Globus pallidus (tissue), 1 donor: ENCODE data around the gene RAB6B.

Source experiments
- DNase-seq: peaks from one replicate; pipeline ENCODE4 v3.0.0-alpha.2; 2015; ENCODE audit warnings: low spot score

Gene RAB6B

GRCh38 chr3:133930341-133930933 lies 34.8 kb upstream of the RAB6B start:
- peak; percentile 22 for DNase-seq

DNA sequence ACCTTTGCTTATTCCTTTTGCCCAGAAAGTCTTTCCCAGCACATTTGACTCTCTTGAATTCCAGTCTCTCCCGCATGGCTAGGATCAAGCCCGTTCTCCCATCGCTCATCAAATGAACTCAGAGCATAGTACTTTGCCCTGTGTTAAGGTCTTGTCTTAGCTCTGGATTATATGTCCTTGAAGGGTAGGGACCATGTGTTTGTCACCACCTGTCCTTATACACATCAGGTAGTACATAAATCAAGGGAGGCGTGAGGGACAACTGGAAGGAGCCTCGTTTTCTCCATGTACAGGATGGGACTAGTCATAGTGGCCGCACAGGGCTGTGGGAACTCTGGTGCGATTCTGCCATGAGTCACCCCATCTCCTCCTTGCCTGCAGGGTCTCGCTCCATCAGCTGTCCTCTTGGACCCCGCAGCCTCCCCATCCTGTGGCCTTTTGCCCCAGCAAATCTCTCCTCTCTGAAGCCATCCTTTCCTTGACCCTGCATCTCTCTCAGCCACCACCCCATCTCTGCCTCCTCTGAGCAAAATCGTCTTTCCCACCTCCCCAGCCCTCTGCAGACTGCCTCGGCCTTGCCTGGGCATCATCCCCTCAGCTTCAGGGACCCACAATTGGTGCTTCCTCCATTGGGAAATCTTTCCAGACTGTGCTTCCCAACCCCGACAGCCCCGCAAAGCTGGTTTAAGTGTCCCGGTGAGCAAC lies 33.4 kb upstream of the RAB6B start:
- no peak for DNase-seq

DNA sequence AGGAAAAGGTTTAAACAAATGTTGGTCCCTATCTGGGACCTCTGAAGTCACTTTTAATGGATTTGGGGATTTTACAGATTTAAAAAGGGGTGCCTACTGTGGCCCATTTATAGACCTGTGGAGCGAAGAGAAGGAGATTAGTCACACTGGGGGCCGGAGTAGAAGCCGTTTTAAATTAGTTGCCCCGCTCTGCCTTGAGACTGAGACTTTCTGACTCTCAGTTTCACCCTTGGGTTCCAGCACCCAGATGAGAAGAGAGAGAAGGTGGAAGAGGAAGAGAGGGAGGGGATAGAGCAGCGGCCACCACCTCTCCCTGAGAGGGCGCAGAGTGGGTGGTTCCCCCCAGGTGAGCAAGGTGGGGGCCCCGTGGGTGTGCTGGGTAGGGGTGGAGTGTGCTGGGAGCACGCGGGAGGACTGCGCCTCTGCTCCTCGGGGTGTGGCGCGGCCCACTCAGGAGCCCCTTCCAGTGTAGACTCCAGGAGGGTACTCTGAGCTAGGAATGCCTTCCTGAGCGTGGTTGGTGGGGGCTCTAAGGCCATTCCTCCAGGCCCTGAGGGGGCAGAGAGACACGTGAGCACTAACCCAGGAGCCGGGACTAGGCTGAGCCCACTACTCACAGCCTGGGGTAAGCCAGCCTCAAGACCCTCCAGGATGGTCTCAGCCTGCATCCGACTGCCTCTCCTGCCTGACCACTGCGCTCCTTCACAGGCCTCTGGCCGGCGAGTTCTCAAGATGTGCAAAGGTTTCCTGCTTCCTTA lies 32.6 kb upstream of the RAB6B start:
- no peak for DNase-seq

DNA sequence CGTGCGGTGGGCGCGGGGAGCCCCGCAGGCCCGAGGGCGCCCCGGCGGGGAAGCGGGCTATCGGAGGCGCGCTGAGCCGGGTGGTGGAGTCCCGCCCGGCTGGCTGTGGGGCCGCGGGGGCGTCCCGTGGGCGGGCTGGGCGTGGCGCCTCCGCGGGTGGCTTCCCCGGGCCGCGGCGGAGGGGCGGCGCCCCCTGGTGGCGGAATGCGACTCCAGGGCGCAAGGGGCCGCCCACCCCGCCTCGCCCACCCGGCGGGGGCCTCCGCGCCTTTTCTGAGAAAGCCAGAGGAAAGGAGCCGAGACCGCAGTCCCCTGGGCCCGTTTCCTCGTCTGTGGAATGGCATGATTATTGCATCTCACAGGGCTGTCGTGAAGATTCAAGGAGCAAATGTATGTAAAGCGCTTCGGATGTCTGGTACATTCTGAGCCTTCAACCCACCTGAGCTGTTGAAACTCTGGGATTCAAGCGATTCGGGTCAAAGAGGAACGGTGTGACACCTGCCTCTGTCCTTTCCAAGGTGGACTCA lies 31.9 kb upstream of the RAB6B start:
- peak; percentile 24 for DNase-seq

DNA sequence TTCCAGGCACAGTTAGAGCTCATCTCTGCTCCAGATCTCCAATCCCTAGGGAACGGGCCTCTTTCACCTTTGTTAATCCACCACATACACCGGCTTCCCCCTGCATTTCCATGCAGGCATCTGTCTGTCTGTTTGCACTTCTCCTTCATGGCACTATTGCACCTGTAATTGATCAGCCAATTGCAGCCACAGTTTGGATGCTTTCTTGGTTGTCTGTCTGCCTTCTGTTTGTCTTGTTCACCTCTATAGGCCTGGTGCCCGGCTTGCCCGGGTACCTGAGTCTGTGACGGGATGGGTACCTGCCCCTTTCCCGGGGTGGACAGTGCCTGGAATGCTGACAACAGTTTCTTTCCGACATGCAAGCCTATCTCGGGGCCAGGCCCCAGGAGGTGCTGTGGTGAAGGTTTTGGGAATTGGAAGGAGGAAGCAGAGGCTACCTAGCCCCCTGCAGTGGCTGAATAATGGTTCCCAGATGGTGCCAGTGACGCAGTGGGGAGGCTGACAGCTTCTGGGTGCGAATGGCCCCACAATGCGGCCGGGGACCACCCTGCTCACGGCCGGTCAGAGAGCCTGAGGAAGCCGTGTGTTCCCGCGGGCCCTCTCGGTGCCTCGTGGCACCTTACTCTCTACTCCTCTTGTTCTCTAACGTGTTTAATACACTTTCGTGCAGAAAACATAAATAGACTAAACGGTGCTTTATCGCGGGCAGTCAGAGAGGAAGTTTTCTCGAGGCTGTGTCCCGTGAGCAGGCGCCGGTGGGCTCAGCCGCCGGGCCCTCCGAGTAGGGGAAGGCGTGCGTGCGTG lies 31.3 kb upstream of the RAB6B start:
- no peak for DNase-seq

DNA sequence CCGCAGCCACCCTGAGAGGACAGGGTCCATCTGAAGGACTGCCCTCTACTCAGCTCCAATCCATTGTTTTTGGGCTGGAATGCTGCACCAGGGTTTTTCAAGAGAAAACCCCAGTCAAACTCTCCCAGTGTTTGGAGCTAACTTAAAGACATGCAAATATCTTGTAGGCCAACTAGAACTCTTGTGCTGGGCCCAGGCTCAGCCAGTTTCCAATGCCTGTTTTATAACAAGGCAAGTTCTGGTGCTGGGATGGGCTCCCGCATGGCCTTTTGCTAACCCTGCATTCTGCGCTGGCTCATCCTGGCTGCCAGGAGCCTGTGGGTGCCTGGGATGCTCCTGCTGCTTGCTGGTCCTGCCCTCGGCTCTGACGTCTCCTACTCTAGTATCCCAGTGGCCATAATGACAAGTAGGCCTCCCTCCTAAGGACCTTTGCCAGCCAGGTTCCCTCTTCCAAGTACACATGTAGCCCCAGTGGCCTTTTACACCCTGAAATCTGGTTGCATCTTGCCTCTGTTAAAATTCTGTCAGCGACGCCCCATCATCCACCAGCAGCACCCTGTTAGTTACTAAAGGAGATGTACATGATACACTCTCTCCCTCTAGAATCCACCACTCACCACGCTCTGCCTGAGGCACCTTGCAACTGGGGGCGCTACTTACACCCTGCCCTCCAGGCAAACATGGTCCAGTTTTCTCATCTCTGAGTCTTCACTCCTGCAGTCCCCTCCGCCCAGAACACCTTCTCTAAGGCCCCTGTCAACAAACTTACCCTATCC lies 30.5 kb upstream of the RAB6B start:
- no peak for DNase-seq

- DNase-seq = no peak
These were observed 28.4 kb upstream of the RAB6B start for GRCh38 chr3:133924041-133924440.

- no peak for DNase-seq
These were observed 25.9 kb upstream of the RAB6B start for GRCh38 chr3:133921592-133921991.

DNA sequence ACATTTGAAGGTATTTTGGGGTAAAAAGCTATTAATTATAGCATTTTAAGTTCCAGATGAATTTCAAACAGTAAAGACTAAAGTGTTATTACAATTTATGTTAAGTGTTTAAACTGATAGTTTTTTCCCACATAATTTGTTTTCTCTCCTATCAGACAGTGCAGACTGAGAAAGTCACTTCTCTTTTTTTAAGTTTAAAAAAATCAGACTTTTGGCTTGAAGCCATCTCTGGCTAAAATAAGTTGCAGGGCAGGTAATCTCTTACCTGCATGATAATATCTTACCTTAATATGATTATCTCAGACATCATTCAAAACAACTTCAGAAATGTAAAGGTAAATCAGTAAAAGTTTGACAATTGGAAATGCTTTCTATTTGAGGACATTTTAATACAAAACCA lies 21.5 kb upstream of the RAB6B start:
- DNase-seq = no peak

DNA sequence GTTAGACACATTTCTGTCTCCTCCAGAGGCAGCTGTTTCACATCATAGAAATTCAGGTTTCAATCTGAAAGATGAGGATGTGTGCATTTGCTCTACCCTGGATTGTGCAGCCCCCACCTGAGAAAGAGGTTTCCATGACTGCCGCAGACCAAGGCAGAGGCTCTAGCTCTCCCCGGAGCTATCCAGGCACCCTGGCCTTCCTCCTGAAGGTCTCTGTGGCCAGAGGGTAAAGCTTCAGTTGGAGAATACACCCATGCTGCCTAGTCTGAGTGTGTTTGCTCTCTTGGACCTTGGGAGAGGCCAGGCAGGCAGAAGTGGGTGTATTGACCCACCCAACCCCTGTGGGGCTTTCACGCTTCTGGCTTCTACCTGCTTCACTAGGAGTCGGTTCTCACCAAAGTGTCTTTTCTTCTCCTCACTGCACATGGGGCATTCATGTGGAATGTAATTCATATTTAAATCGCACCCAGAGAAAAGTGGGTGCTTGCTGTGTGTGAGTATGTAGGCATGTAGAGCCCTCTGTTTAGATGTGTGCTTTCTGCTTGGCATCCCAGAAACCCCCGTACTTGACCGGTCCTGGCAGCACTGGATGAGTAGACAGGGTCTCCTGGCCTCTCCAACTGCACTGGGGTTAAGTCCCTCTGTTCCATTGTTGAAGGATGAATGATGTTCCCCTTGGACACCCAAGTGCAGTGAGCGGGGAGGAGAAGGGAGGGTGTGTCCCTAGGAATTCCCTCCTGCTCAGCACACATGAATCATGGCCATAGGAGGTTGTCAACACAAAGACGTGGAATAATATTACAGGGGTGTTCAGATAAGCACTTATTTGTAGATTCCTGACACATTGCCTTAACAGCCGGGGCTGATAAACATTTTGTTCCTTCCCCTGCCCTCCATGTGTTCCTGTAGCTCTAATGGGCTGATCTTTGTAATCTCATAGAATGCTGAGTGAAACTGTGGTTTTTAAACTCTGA lies 20.3 kb upstream of the RAB6B start:
- DNase-seq = no peak

- DNase-seq = no peak
These were observed 19.3 kb upstream of the RAB6B start for GRCh38 chr3:133914839-133915600.

DNA sequence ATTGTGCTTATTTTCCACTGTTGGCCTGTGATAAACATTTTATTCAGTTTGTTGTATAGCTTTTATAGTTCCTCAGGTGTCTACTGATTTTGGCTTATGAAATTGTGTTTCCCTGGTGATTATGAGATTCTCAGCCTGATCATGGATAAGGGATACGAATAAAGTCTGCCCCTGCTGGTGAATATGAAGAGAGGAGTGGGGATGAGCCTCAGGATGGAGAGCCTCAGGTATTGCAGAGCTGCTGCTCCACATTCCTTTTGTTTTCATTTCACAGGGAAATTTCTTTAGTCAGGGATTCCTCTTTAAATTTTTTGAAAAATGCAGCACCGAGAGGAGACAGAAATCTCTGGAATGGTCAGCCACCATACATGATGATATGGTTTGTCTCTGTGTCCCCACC lies 14.7 kb upstream of the RAB6B start:
- DNase-seq = no peak

DNA sequence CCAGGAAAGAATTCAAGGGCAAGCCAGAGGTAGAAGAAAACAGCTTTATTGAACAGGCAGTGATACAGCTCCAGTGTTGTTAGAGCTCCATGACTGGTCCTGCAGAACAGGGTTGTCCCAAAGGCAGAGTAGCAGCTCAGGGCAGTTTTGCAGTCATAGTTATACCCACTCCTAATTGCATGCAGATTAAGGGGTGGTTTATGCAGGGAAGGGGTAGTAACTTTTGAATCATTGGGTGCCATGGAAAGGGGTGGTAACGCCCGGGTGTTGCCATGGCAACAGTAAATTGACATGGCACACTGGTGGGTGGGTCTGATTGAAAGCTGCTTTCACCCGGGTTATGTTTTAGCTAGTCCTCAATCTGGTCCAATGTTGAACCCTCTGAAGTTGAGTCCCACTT lies 9.7 kb upstream of the RAB6B start:
- no peak for DNase-seq

DNA sequence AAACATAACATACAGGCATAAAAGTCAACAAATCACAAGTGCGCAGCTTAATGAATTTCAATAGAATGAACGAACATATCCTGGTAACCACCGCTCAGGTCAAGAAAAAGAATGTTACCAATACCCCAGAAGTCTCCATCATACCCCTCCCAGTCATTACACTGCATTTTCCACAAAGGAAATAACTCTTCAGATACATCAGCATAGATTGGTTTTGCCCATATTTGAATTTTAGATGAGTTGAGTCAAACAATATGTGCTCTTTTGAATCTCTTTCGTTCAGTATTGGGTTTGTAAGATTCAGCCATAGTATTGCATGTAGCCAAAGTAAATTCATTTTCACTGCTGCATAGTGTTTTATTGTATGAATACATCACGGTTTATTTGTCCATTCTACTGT lies 6.2 kb upstream of the RAB6B start:
- no peak for DNase-seq

DNA sequence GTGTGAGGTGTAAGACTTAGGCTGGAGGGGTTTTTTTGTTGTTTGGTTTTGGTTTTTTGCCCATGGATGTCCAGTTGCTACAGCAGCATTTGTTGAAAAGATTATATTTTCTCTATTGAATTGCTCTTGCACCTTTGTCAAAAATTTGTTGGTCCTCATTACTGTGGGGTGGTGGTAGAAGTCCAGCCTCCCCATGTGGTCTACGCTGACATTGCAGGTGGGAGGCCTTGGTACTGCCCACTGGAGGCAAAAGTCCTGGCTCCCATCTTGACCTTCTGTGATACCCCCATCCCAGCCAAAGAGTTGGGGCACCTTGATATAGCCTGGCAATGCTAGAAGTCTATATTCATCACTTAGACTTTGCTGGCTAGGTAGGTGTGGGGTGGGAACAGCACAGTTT lies 5.4 kb upstream of the RAB6B start:
- no peak for DNase-seq

DNA sequence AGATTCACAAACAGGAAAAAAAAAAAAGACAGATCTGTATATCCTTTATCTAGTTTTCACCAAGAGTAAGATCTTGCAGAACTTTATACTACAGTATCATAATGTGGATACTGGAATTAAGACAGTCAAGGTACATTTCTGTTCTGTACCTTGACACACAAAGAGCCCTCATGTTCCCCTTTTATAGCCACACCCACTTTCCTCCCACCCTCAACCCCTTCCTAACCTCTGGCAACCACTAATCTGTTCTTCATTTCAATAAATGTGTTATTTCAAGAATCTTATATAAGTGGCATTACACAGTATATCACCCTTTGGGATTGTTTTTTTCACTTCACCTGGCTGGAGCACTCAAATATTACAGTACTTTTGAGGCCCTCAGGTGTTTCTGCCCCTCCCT lies 3.6 kb upstream of the RAB6B start:
- no peak for DNase-seq

GRCh38 chr3:133897547-133897946 lies 1.9 kb upstream of the RAB6B start:
- no peak for DNase-seq

DNA sequence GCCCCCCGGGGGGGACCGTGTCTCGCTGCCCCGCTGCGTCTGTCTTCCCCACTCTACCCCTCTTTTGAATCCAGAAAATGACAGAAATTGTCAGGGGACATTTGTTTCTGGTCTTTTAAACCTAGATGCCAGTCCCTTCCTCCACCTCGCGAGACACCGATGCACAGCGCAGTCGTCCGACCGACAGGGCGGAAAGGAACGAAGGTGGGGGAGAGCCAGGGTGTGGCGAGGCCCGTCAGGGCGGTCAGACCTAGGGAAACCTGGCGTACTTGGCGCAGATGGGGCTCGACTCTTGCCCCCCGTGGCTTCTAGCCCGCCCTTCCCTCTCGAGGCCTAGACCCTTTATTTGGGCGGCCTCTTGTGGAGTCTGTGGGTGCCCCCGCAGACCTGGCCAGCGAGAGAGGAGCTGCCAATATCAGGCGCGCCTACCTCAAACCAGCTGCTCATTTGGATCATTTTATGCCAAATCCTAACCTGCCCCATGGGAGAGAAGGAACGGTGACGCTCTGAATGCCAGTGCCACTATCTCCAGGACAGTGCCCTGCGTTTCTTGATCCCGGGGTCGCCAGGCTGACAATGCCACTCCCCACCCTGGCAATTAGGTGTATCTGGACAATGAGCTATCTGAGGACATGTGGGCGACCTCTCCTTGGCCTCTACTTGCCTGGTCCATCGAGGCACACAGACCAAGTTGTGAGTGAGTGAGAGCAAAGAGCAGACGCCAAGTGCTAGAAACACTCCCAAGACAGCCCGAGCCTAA lies 500 bp upstream of the RAB6B start:
- peak; percentile 26 for DNase-seq
